ENCODE measurements around the gene DHX16. TPM values are rescaled to one million over a fixed set of nuclear protein-coding genes. Genes with fewer than 3 reads are reported as not detected.

Gene DHX16
- total RNA-seq, 1 donor from 2014 or later: 34.7 TPM

GRCh38 chr6:30686009-30686907 lies 13.5 kb upstream of the DHX16 start, which contains the start of gene PPP1R18:
Gene PPP1R18, minus strand, starts transcription at chr6:30686645. Its CDS starts 627 bp downstream, at chr6:30686018.
- Histone ChIP-seq H3K4me3 (ENCODE audit: low read depth, low read length) (peak within 1 kb of the TSS; percentile 85), H3K36me3 (ENCODE audit: control insufficient read depth, insufficient read depth, low read length) (peaks cover 1% of the 10 kb centered on the region), H3K27me3 (ENCODE audit: control insufficient read depth, insufficient read depth, low read length) (no peaks in the 10 kb centered on the region)
- no peak for TF ChIP-seq CTCF (IDR thresholded peaks at IDR 0.05; ENCODE audit: insufficient read depth, low read length, poor library complexity, severe bottlenecking)
- no peak for DNase-seq (ENCODE audit: low read depth)

GRCh38 chr6:30685157-30686008 lies 12.6 kb upstream of the DHX16 start:
- no peak for DNase-seq (ENCODE audit: low read depth)
- no peak for TF ChIP-seq CTCF (IDR thresholded peaks at IDR 0.05; ENCODE audit: insufficient read depth, low read length, poor library complexity, severe bottlenecking)

GRCh38 chr6:30684386-30685156 lies 11.8 kb upstream of the DHX16 start:
- peaks cover 1% of the 10 kb centered on the region for H3K36me3 ChIP-seq (ENCODE audit: control insufficient read depth, insufficient read depth, low read length)
- peak overlapping the region; percentile 85 for H3K4me3 ChIP-seq (ENCODE audit: low read depth, low read length)
- TF ChIP-seq CTCF (IDR thresholded peaks at IDR 0.05; ENCODE audit: insufficient read depth, low read length, poor library complexity, severe bottlenecking): no peak
- no peaks in the 10 kb centered on the region for H3K27me3 ChIP-seq (ENCODE audit: control insufficient read depth, insufficient read depth, low read length)
- no peak for DNase-seq (ENCODE audit: low read depth)

More at GRCh38 chr6:30685157-30686008, 12.6 kb upstream of the DHX16 start:
- Histone ChIP-seq H3K36me3 (ENCODE audit: control insufficient read depth, insufficient read depth, low read length) (peaks cover 1% of the 10 kb centered on the region), H3K4me3 (ENCODE audit: low read depth, low read length) (peak overlapping the region; percentile 85), H3K27me3 (ENCODE audit: control insufficient read depth, insufficient read depth, low read length) (no peaks in the 10 kb centered on the region)

GRCh38 chr6:30683980-30684338 lies 11.2 kb upstream of the DHX16 start:
- no peak for DNase-seq (ENCODE audit: low read depth)
- TF ChIP-seq CTCF (IDR thresholded peaks at IDR 0.05; ENCODE audit: insufficient read depth, low read length, poor library complexity, severe bottlenecking): no peak
- H3K36me3 ChIP-seq (ENCODE audit: control insufficient read depth, insufficient read depth, low read length): peaks cover 1% of the 10 kb centered on the region
- H3K4me3 ChIP-seq (ENCODE audit: low read depth, low read length): peak overlapping the region; percentile 85
- H3K27me3 ChIP-seq (ENCODE audit: control insufficient read depth, insufficient read depth, low read length): no peaks in the 10 kb centered on the region

- Histone ChIP-seq H3K36me3 (ENCODE audit: control insufficient read depth, insufficient read depth, low read length) (peaks cover 3% of the 10 kb centered on the region), H3K27me3 (ENCODE audit: control insufficient read depth, insufficient read depth, low read length) (no peaks in the 10 kb centered on the region), H3K4me3 (ENCODE audit: low read depth, low read length) (peak overlapping the region; percentile 85)
- TF ChIP-seq CTCF (IDR thresholded peaks at IDR 0.05; ENCODE audit: insufficient read depth, low read length, poor library complexity, severe bottlenecking): no peak
- no peak for DNase-seq (ENCODE audit: low read depth)
Observed at GRCh38 chr6:30683183-30683979, 10.6 kb upstream of the DHX16 start.
